ENCODE results near the gene ZNF488. TPM values are rescaled to one million over a fixed set of nuclear protein-coding genes. Genes with fewer than 3 reads are reported as not detected.

Gene ZNF488
- polyA plus RNA-seq, 2 of the 4 experiments (the other 2 are of a cell fraction) = 4.0 to 8.3 TPM

DNA sequence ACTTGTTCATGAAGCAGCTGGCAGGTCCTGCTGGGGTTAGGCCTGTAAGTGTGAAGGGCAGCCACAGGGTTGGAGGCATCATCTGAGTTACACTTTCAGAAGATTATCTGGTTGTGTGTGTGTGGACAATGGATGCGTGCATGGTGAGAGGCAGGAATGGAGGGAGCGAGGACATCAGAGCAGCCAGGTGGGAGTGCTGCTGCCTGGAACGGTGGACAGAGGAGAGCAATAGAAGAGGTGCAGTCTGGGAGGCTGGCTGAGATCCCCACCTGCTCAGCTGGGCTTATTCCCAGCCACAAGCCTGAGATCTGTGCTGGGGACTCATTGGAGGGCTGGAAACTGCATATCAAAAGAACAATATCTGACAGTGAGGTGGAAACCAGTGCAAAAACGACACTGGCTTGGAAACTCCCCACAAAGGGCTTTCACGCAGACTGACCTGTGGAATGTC is 17.9 kb downstream of the ZNF488 start:
- ChIA-PET POLR2A (no interaction called here), CTCF (interaction anchor here (0.9 to 2.8 kb wide), 5 partner anchors 8 to 55 kb away, joined by 3 to 15 read pairs (median 4); no protein-coding TSS in a partner anchor)
- Histone ChIP-seq H3K4me3 (no peak overlapping the region), H3K9me3 (no peaks in the 10 kb centered on the region), H3K27ac (no peak overlapping the region), H3K4me1 (no peaks in the 10 kb centered on the region), H3K4me2 (no peak overlapping the region)
- DNase-seq (ENCODE audit: low read depth in 1 of 2, low spot score in 1 of 2) = no peak
- WGBS (ENCODE audit: missing lambda C conversion rate) = 74% methylated on average over 5 of the region's 5 CpGs
- TF ChIP-seq RFX5 (IDR thresholded peaks at IDR 0.05) (no peak), KDM1A (IDR thresholded peaks at IDR 0.05; ENCODE audit: low read depth) (no peak), MAZ (IDR thresholded peaks at IDR 0.05; ENCODE audit: borderline replicate concordance, low read depth, low read length) (no peak), EHF (CRISPR knock-in tag; IDR thresholded peaks at IDR 0.05) (no peak), JUN (IDR thresholded peaks at IDR 0.05) (no peak), FOSL2 (IDR thresholded peaks at IDR 0.05) (no peak), FOSL2 (CRISPR knock-in tag; IDR thresholded peaks at IDR 0.05) (no peak), HDAC2 (IDR thresholded peaks at IDR 0.05) (no peak), KDM5A (IDR thresholded peaks at IDR 0.05) (no peak), PBX3 (IDR thresholded peaks at IDR 0.05) (no peak)
- no peak for ATAC-seq
- no peak for FAIRE-seq

- Histone ChIP-seq H3K9me3 (no peaks in the 10 kb centered on the region), H3K4me1 (no peaks in the 10 kb centered on the region), H3K27ac (no peak overlapping the region), H3K4me2 (no peak overlapping the region), H3K4me3 (no peak overlapping the region)
- WGBS (ENCODE audit: missing lambda C conversion rate) = 83% methylated on average over 9 of the region's 9 CpGs
- CTCF ChIA-PET = interaction anchor here (0.6 to 2.8 kb wide), 6 partner anchors 9 to 91 kb away, joined by 3 to 15 read pairs (median 4); no protein-coding TSS in a partner anchor
- POLR2A ChIA-PET = no interaction called here
- ATAC-seq (no peak), FAIRE-seq (no peak), DNase-seq (ENCODE audit: low read depth in 1 of 2, low spot score in 1 of 2) (no peak)
- TF ChIP-seq EHMT2 (IDR thresholded peaks at IDR 0.05; ENCODE audit: low read depth) (no peak), HOXB5 (CRISPR knock-in tag; IDR thresholded peaks at IDR 0.05) (no peak), MYC (IDR thresholded peaks at IDR 0.05; ENCODE audit: borderline replicate concordance, low read length) (no peak), FOSL2 (IDR thresholded peaks at IDR 0.05) (no peak), FOSL2 (CRISPR knock-in tag; IDR thresholded peaks at IDR 0.05) (no peak), ZC3H11A (IDR thresholded peaks at IDR 0.05) (no peak), POLR2A (IDR thresholded peaks at IDR 0.05; ENCODE audit: low read length) (no peak), ESRRA (IDR thresholded peaks at IDR 0.05; ENCODE audit: borderline replicate concordance, low read length) (no peak), MAFK (IDR thresholded peaks at IDR 0.05; ENCODE audit: partially characterized antibody) (no peak), GATA3 (IDR thresholded peaks at IDR 0.05; ENCODE audit: borderline replicate concordance) (no peak), BHLHE40 (IDR thresholded peaks at IDR 0.05; ENCODE audit: low read depth, low read length) (no peak), RCOR1 (IDR thresholded peaks at IDR 0.05; ENCODE audit: low read depth, low read length) (no peak), SREBF2 (IDR thresholded peaks at IDR 0.05) (no peak)
These were observed 18.5 kb downstream of the ZNF488 start for GRCh38 chr10:47365431-47366180.

GRCh38 chr10:47364911-47365310 is 19.2 kb downstream of the ZNF488 start:
- 88% methylated on average over 6 of the region's 6 CpGs for WGBS (ENCODE audit: missing lambda C conversion rate)
- DNase-seq (ENCODE audit: low read depth in 1 of 2, low spot score in 1 of 2) (no peak), FAIRE-seq (no peak), ATAC-seq (no peak)
- ChIA-PET POLR2A (no interaction called here), CTCF (interaction anchor here (0.6 to 2.8 kb wide), 4 partner anchors 9 to 340 kb away, joined by 3 to 15 read pairs (median 5); no protein-coding TSS in a partner anchor)
- TF ChIP-seq EP300 (IDR thresholded peaks at IDR 0.05) (no peak), KDM5A (IDR thresholded peaks at IDR 0.05) (no peak), EHF (CRISPR knock-in tag; IDR thresholded peaks at IDR 0.05) (no peak), NFE2L2 (conservative IDR thresholded peaks at IDR 0.05; ENCODE audit: low read length) (no peak), EHMT2 (IDR thresholded peaks at IDR 0.05; ENCODE audit: low read depth) (no peak), ZNF302 (CRISPR knock-in tag; IDR thresholded peaks at IDR 0.05) (no peak), PBX3 (IDR thresholded peaks at IDR 0.05) (no peak), ZFP36 (IDR thresholded peaks at IDR 0.05; ENCODE audit: borderline replicate concordance, partially characterized antibody) (no peak), ESRRA (IDR thresholded peaks at IDR 0.05; ENCODE audit: borderline replicate concordance, low read length) (no peak), ZSCAN20 (CRISPR knock-in tag; IDR thresholded peaks at IDR 0.05) (no peak), KDM1A (IDR thresholded peaks at IDR 0.05; ENCODE audit: low read depth) (no peak)
- TF ChIP-seq, protein P1, sequence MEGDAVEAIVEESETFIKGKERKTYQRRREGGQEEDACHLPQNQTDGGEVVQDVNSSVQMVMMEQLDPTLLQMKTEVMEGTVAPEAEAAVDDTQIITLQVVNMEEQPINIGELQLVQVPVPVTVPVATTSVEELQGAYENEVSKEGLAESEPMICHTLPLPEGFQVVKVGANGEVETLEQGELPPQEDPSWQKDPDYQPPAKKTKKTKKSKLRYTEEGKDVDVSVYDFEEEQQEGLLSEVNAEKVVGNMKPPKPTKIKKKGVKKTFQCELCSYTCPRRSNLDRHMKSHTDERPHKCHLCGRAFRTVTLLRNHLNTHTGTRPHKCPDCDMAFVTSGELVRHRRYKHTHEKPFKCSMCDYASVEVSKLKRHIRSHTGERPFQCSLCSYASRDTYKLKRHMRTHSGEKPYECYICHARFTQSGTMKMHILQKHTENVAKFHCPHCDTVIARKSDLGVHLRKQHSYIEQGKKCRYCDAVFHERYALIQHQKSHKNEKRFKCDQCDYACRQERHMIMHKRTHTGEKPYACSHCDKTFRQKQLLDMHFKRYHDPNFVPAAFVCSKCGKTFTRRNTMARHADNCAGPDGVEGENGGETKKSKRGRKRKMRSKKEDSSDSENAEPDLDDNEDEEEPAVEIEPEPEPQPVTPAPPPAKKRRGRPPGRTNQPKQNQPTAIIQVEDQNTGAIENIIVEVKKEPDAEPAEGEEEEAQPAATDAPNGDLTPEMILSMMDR (IDR thresholded peaks at IDR 0.05) = no peak
- Histone ChIP-seq H3K9me3 (no peaks in the 10 kb centered on the region), H3K27ac (no peak overlapping the region), H3K4me3 (no peak overlapping the region), H3K4me1 (no peaks in the 10 kb centered on the region), H3K4me2 (no peak overlapping the region)

Measured in A549 (cell line).